HEK293 (cell line): ENCODE data around the gene C17orf50.

ENCODE experiments used
- CTCF ChIA-PET: fragments of 350-600 bp; formaldehyde crosslinking; extraction: SDS; loops from one replicate; lab custom pipeline; 2021; ENCODE audit warnings: antibody characterized with exemption; lab: Yijun Ruan, JAX
- POLR2A ChIA-PET: fragments of 300-600 bp; formaldehyde crosslinking; extraction: SDS; loops from one replicate; lab custom pipeline; 2020; ENCODE audit warnings: antibody characterized with exemption, inconsistent platforms; lab: Yijun Ruan, JAX
- H3K27ac ChIP-seq: fragments of 200-500 bp; sonication (Bioruptor generic); 2 replicates; pipeline ENCODE4 v1.5.1; 2014; ENCODE audit warnings: low read depth, low read length, control low read depth, inconsistent platforms; ENCODE audit errors: extremely low read depth
- H3K36me3 ChIP-seq, 2 experiments: fragments of 200-500 bp in 1 of 2; sonication (Bioruptor generic) in 1 of 2; 1 replicate in 1 of 2; 2 replicates in 1 of 2; pipeline ENCODE4 v1.5.1; 2014 to 2017; ENCODE audit warnings: inconsistent platforms in 2 of 2, low read length in 2 of 2; ENCODE audit not compliant: control insufficient read depth in 2 of 2, insufficient read depth in 1 of 2
- H3K4me1 ChIP-seq: fragments of 200-500 bp; sonication (Bioruptor generic); 2 replicates; pipeline ENCODE4 v1.5.1; 2014; ENCODE audit warnings: mild to moderate bottlenecking, low read length, inconsistent platforms; ENCODE audit not compliant: control insufficient read depth, insufficient read depth
- H3K4me3 ChIP-seq: 2 replicates; pipeline ENCODE4 v1.5.1; 2011; ENCODE audit warnings: low read depth, mild to moderate bottlenecking, control low read depth, low read length, moderate library complexity
- H3K9me3 ChIP-seq: fragments of 200-500 bp; sonication (Bioruptor generic); 2 replicates; pipeline ENCODE4 v1.5.1; 2014; ENCODE audit warnings: low read depth, low read length, inconsistent platforms; ENCODE audit not compliant: control insufficient read depth, insufficient read depth
- PBX3 ChIP-seq: sonication (generic); formaldehyde crosslinking; IDR thresholded peaks from 2 replicates; pipeline ENCODE4 v1.8.1; 2022; ENCODE audit warnings: mild to moderate bottlenecking, moderate library complexity, missing genetic modification reagents
- SP7 ChIP-seq: fragments of 450-650 bp; formaldehyde crosslinking; IDR thresholded peaks from 2 replicates; pipeline ENCODE4 v1.5.1; 2016; ENCODE audit warnings: missing biosample characterization, missing genetic modification characterization
- TRIM28 ChIP-seq: IDR thresholded peaks from 2 replicates; pipeline ENCODE4 v1.6.1; 2011; ENCODE audit warnings: low read length, control low read depth, borderline replicate concordance
- ZFP69B ChIP-seq: fragments of 450-650 bp; formaldehyde crosslinking; IDR thresholded peaks from 2 replicates; pipeline ENCODE4 v1.5.1; 2016; ENCODE audit warnings: missing biosample characterization, missing genetic modification characterization
- ZNF133 ChIP-seq: fragments of 450-650 bp; formaldehyde crosslinking; IDR thresholded peaks from 2 replicates; pipeline ENCODE4 v1.5.1; 2016; ENCODE audit warnings: missing biosample characterization, missing genetic modification characterization
- ZNF140 ChIP-seq: fragments of 450-650 bp; formaldehyde crosslinking; IDR thresholded peaks from 2 replicates; pipeline ENCODE4 v1.5.1; 2016; ENCODE audit warnings: missing biosample characterization, missing genetic modification characterization
- ZNF175 ChIP-seq: fragments of 450-650 bp; formaldehyde crosslinking; IDR thresholded peaks from 2 replicates; pipeline ENCODE4 v1.5.1; 2016; ENCODE audit warnings: missing biosample characterization, missing genetic modification characterization
- ZNF362 ChIP-seq: fragments of 450-650 bp; formaldehyde crosslinking; IDR thresholded peaks from 2 replicates; pipeline ENCODE4 v1.5.1; 2016; ENCODE audit warnings: missing biosample characterization, missing genetic modification characterization
- ZNF37A ChIP-seq: fragments of 450-650 bp; IDR thresholded peaks from 2 replicates; pipeline ENCODE4 v1.5.1; 2018; ENCODE audit warnings: missing biosample characterization, missing genetic modification characterization
- ZNF391 ChIP-seq: fragments of 450-650 bp; formaldehyde crosslinking; IDR thresholded peaks from 2 replicates; pipeline ENCODE4 v1.5.1; 2016; ENCODE audit warnings: low read depth, missing biosample characterization, missing genetic modification characterization, borderline replicate concordance
- ZNF416 ChIP-seq: fragments of 450-650 bp; formaldehyde crosslinking; IDR thresholded peaks from 2 replicates; pipeline ENCODE4 v1.5.1; 2016; ENCODE audit warnings: missing biosample characterization, missing genetic modification characterization
- ZNF544 ChIP-seq: fragments of 450-650 bp; formaldehyde crosslinking; IDR thresholded peaks from 2 replicates; pipeline ENCODE4 v1.5.0; 2017; ENCODE audit warnings: missing biosample characterization, missing genetic modification characterization
- ZNF830 ChIP-seq: fragments of 450-650 bp; IDR thresholded peaks from 2 replicates; pipeline ENCODE4 v1.5.0; 2018; ENCODE audit warnings: missing biosample characterization, missing genetic modification characterization, low read depth, mild to moderate bottlenecking, moderate library complexity
- TF ChIP-seq, protein P1 (sequence below): fragments of 450-650 bp; formaldehyde crosslinking; IDR thresholded peaks from 2 replicates; pipeline ENCODE4 v1.5.1; 2016; ENCODE audit warnings: missing biosample characterization, missing genetic modification characterization, low read depth
- TF ChIP-seq, protein P2 (sequence below): fragments of 450-650 bp; formaldehyde crosslinking; IDR thresholded peaks from 2 replicates; pipeline ENCODE4 v1.5.1; 2016; ENCODE audit warnings: missing biosample characterization, missing genetic modification characterization
- TF ChIP-seq, protein P3 (sequence below): fragments of 450-650 bp; formaldehyde crosslinking; IDR thresholded peaks from 2 replicates; pipeline ENCODE4 v1.5.1; 2016; ENCODE audit warnings: missing biosample characterization, missing genetic modification characterization, low read depth

C17orf50 gene

DNA sequence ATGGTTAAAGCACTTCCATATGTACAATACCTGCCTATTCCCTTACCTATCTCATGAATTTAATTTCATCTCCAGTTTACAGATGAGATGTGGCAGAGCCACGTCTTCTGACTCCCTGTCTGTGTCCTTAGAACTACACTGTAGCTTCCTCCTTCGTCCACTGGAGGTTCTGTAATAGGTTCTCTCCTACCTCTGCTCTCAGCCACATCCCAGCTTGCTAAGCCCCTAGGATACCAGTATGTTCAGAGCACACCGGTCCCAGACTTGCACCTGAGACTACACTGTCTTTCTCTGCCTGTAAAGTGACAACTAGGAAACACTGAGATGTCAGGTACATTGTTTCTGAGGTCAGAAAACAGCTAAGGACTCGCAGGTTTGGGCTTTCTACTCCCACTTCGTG, 33.1 kb upstream of the C17orf50 start (continued):
- TF ChIP-seq, protein P1, sequence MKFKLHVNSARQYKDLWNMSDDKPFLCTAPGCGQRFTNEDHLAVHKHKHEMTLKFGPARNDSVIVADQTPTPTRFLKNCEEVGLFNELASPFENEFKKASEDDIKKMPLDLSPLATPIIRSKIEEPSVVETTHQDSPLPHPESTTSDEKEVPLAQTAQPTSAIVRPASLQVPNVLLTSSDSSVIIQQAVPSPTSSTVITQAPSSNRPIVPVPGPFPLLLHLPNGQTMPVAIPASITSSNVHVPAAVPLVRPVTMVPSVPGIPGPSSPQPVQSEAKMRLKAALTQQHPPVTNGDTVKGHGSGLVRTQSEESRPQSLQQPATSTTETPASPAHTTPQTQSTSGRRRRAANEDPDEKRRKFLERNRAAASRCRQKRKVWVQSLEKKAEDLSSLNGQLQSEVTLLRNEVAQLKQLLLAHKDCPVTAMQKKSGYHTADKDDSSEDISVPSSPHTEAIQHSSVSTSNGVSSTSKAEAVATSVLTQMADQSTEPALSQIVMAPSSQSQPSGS, result no peak
- TF ChIP-seq ZNF830 (tag by site-specific recombination), result no peak
- no peak for TF ChIP-seq ZNF391
- no peak for TF ChIP-seq ZNF544 (tag by site-specific recombination)
- TF ChIP-seq ZNF37A (tag by site-specific recombination), result no peak
- no peak for TF ChIP-seq ZNF416 (tag by site-specific recombination)
- no peak for TF ChIP-seq TRIM28
- no peak for TF ChIP-seq ZNF133 (tag by site-specific recombination)
- no peak for TF ChIP-seq SP7 (tag by site-specific recombination)
- TF ChIP-seq, protein P2, sequence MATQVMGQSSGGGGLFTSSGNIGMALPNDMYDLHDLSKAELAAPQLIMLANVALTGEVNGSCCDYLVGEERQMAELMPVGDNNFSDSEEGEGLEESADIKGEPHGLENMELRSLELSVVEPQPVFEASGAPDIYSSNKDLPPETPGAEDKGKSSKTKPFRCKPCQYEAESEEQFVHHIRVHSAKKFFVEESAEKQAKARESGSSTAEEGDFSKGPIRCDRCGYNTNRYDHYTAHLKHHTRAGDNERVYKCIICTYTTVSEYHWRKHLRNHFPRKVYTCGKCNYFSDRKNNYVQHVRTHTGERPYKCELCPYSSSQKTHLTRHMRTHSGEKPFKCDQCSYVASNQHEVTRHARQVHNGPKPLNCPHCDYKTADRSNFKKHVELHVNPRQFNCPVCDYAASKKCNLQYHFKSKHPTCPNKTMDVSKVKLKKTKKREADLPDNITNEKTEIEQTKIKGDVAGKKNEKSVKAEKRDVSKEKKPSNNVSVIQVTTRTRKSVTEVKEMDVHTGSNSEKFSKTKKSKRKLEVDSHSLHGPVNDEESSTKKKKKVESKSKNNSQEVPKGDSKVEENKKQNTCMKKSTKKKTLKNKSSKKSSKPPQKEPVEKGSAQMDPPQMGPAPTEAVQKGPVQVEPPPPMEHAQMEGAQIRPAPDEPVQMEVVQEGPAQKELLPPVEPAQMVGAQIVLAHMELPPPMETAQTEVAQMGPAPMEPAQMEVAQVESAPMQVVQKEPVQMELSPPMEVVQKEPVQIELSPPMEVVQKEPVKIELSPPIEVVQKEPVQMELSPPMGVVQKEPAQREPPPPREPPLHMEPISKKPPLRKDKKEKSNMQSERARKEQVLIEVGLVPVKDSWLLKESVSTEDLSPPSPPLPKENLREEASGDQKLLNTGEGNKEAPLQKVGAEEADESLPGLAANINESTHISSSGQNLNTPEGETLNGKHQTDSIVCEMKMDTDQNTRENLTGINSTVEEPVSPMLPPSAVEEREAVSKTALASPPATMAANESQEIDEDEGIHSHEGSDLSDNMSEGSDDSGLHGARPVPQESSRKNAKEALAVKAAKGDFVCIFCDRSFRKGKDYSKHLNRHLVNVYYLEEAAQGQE (tag by site-specific recombination), result no peak
- TF ChIP-seq, all 188 proteins: peak for 0

DNA sequence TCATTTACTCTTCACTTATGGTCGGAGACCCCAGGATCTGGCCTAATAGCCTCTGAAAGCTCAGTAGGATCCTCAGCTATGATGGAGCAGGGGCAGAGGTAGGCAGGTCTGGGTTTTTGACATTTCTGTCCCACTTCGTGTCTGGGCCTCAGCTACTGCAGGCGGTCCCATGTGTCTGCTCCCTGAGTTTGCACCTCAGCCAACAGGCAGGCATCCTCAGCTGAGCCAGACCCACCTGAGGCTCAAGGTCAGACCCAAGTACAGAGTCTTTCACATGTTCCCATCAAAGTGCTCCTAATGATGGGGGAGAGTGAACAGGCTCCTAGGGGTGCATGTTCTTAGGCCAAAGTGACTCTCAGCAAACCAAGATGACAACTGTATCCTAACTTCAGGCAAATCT, 32.1 kb upstream of the C17orf50 start:
- TF ChIP-seq ZNF175 (tag by site-specific recombination) (no peak), ZFP69B (no peak), ZNF140 (tag by site-specific recombination) (no peak), ZNF362 (no peak), PBX3 (CRISPR knock-in tag) (no peak), TRIM28 (no peak)
- TF ChIP-seq, protein P3, sequence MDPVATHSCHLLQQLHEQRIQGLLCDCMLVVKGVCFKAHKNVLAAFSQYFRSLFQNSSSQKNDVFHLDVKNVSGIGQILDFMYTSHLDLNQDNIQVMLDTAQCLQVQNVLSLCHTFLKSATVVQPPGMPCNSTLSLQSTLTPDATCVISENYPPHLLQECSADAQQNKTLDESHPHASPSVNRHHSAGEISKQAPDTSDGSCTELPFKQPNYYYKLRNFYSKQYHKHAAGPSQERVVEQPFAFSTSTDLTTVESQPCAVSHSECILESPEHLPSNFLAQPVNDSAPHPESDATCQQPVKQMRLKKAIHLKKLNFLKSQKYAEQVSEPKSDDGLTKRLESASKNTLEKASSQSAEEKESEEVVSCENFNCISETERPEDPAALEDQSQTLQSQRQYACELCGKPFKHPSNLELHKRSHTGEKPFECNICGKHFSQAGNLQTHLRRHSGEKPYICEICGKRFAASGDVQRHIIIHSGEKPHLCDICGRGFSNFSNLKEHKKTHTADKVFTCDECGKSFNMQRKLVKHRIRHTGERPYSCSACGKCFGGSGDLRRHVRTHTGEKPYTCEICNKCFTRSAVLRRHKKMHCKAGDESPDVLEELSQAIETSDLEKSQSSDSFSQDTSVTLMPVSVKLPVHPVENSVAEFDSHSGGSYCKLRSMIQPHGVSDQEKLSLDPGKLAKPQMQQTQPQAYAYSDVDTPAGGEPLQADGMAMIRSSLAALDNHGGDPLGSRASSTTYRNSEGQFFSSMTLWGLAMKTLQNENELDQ (tag by site-specific recombination), result no peak
- TF ChIP-seq, all 188 proteins: peak for 0
- Histone ChIP-seq H3K36me3 (peaks cover 14 to 29% of the 10 kb centered on the region in 2 experiments; a peak in 2 of 3 replicates), H3K27ac (no peak overlapping the region), H3K4me1 (peaks cover 35% of the 10 kb centered on the region), H3K9me3 (no peaks in the 10 kb centered on the region), H3K4me3 (no peak overlapping the region)
- ChIA-PET CTCF (interaction anchor here (1.2 to 5.3 kb wide), 4 partner anchors 19 to 114 kb away, joined by 3 to 44 read pairs (median 14); no protein-coding TSS in a partner anchor), POLR2A (interaction anchor here (1.2 kb wide), 1 partner anchor 80 kb away, joined by 5 read pairs; the partner anchor contains the start of gene TAF15)
